ENCODE data around the gene JARID2.

The JARID2 gene

GRCh38 chr6:15247500-15248450, 1.9 kb downstream of the JARID2 start:
- H3K9me3 ChIP-seq (replicated peaks in 1 of 2; ENCODE audit: control insufficient read depth in 2 of 2, insufficient read depth in 1 of 2, low read depth in 1 of 2, low read length in 2 of 2): peaks cover 0 to 2% of the 10 kb centered on the region in 2 donors
- no CpG with 5 or more reads among the region's 75 CpGs for WGBS, 2 donors (ENCODE audit: extremely low coverage in 2 of 2, insufficient read length in 2 of 2, insufficient replicate concordance in 1 of 2)

GRCh38 chr6:15248451-15249370, 2.8 kb downstream of the JARID2 start:
- H2AK5ac ChIP-seq (ENCODE audit: low read depth, low read length): no peak overlapping the region
- H2BK12ac ChIP-seq (ENCODE audit: low read length): no peak overlapping the region
- H4K91ac ChIP-seq (ENCODE audit: low read depth, low read length, poor library complexity): no peak overlapping the region
- peak overlapping the region; percentile 79 for H3K18ac ChIP-seq (ENCODE audit: low read length)
- WGBS, 2 donors (ENCODE audit: extremely low coverage in 2 of 2, insufficient read length in 2 of 2, insufficient replicate concordance in 1 of 2): no CpG with 5 or more reads among the region's 83 CpGs
- peak overlapping the region; percentile 71 for H3K23ac ChIP-seq (ENCODE audit: low read depth, low read length, poor library complexity)
- H3K14ac ChIP-seq (ENCODE audit: low read length): no peak overlapping the region
- no peak overlapping the region for H2BK15ac ChIP-seq (ENCODE audit: low read length)
- H3K4me1 ChIP-seq (ENCODE audit: control insufficient read depth in 2 of 2, insufficient read depth in 1 of 2, low read depth in 1 of 2, low read length in 2 of 2): peaks cover 6 to 9% of the 10 kb centered on the region in 2 donors
- H2AFZ ChIP-seq (ENCODE audit: low read length): peak overlapping the region; percentile 95
- peak; percentile 98 for DNase-seq (ENCODE audit: low spot score)
- peak overlapping the region; percentile 63 to 77 for H3K4me3 ChIP-seq (ENCODE audit: low read length in 2 of 2)
- peak overlapping the region; percentile 70 for H3K4me2 ChIP-seq (ENCODE audit: insufficient read depth, low read length, poor library complexity, severe bottlenecking)
- H3K79me1 ChIP-seq (ENCODE audit: low read depth, low read length): no peaks in the 10 kb centered on the region
- no peak overlapping the region for H4K8ac ChIP-seq (ENCODE audit: low read depth, low read length)
- H3K27me3 ChIP-seq (ENCODE audit: control insufficient read depth in 3 of 3, insufficient read depth in 3 of 3, low read depth in 1 of 3, low read length in 3 of 3): peaks cover 0 to 3% (median 0%) of the 10 kb centered on the region in 3 experiments
- peak overlapping the region; percentile 84 for H3K27ac ChIP-seq (replicated peaks; ENCODE audit: low read length)
- peaks cover 0 to 12% of the 10 kb centered on the region in 2 donors for H3K36me3 ChIP-seq (replicated peaks in 1 of 2; ENCODE audit: control insufficient read depth in 2 of 2, insufficient read depth in 2 of 2, low read length in 2 of 2)
- H3K4ac ChIP-seq (ENCODE audit: low read length): no peak overlapping the region
- peak overlapping the region; percentile 62 for H2BK5ac ChIP-seq (ENCODE audit: low read length)
- peaks cover 0 to 3% of the 10 kb centered on the region in 2 donors for H3K9me3 ChIP-seq (replicated peaks in 1 of 2; ENCODE audit: control insufficient read depth in 2 of 2, insufficient read depth in 1 of 2, low read depth in 1 of 2, low read length in 2 of 2)
- H3K9ac ChIP-seq (ENCODE audit: low read depth, low read length, poor library complexity): peak overlapping the region; percentile 66
- no peak overlapping the region for H2BK120ac ChIP-seq (ENCODE audit: low read depth, low read length)

More at GRCh38 chr6:15247500-15248450, 1.9 kb downstream of the JARID2 start:
- H3K36me3 ChIP-seq (replicated peaks in 1 of 2; ENCODE audit: control insufficient read depth in 2 of 2, insufficient read depth in 2 of 2, low read length in 2 of 2): peaks cover 0 to 7% of the 10 kb centered on the region in 2 donors
- peaks cover 0 to 3% (median 0%) of the 10 kb centered on the region in 3 experiments for H3K27me3 ChIP-seq (ENCODE audit: control insufficient read depth in 3 of 3, insufficient read depth in 3 of 3, low read depth in 1 of 3, low read length in 3 of 3)
- H2BK120ac ChIP-seq (ENCODE audit: low read depth, low read length): no peak overlapping the region
- H2BK5ac ChIP-seq (ENCODE audit: low read length): peak overlapping the region; percentile 91
- peak overlapping the region; percentile 98 for H3K23ac ChIP-seq (ENCODE audit: low read depth, low read length, poor library complexity)
- H2AK5ac ChIP-seq (ENCODE audit: low read depth, low read length): peak overlapping the region; percentile 95
- H3K79me1 ChIP-seq (ENCODE audit: low read depth, low read length): no peaks in the 10 kb centered on the region
- H4K8ac ChIP-seq (ENCODE audit: low read depth, low read length): no peak overlapping the region
- peak overlapping the region; percentile 84 for H3K27ac ChIP-seq (replicated peaks; ENCODE audit: low read length)
- peak overlapping the region; percentile 64 for H3K4me2 ChIP-seq (ENCODE audit: insufficient read depth, low read length, poor library complexity, severe bottlenecking)
- H2BK12ac ChIP-seq (ENCODE audit: low read length): no peak overlapping the region
- peaks cover 13 to 15% of the 10 kb centered on the region in 2 donors for H3K4me1 ChIP-seq (ENCODE audit: control insufficient read depth in 2 of 2, insufficient read depth in 1 of 2, low read depth in 1 of 2, low read length in 2 of 2)
- H2AFZ ChIP-seq (ENCODE audit: low read length): peak overlapping the region; percentile 79
- no peak for DNase-seq (ENCODE audit: low spot score)
- peak overlapping the region; percentile 63 to 99 for H3K4me3 ChIP-seq (ENCODE audit: low read length in 2 of 2)
- H3K18ac ChIP-seq (ENCODE audit: low read length): peak overlapping the region; percentile 99
- no peak overlapping the region for H3K4ac ChIP-seq (ENCODE audit: low read length)
- H3K14ac ChIP-seq (ENCODE audit: low read length): peak overlapping the region; percentile 83
- H3K9ac ChIP-seq (ENCODE audit: low read depth, low read length, poor library complexity): peak overlapping the region; percentile 96
- H2BK15ac ChIP-seq (ENCODE audit: low read length): peak overlapping the region; percentile 79
- H4K91ac ChIP-seq (ENCODE audit: low read depth, low read length, poor library complexity): no peak overlapping the region

- Histone ChIP-seq H3K36me3 (replicated peaks in 1 of 2; ENCODE audit: control insufficient read depth in 2 of 2, insufficient read depth in 2 of 2, low read length in 2 of 2) (peaks cover 0 to 20% of the 10 kb centered on the region in 2 donors), H3K4me1 (ENCODE audit: control insufficient read depth in 2 of 2, insufficient read depth in 1 of 2, low read depth in 1 of 2, low read length in 2 of 2) (peaks cover 4 to 10% of the 10 kb centered on the region in 2 donors), H3K23ac (ENCODE audit: low read depth, low read length, poor library complexity) (no peak overlapping the region), H3K14ac (ENCODE audit: low read length) (no peak overlapping the region), H2AFZ (ENCODE audit: low read length) (peak overlapping the region; percentile 95), H2BK5ac (ENCODE audit: low read length) (no peak overlapping the region), H3K4ac (ENCODE audit: low read length) (no peak overlapping the region), H3K9ac (ENCODE audit: low read depth, low read length, poor library complexity) (no peak overlapping the region), H4K91ac (ENCODE audit: low read depth, low read length, poor library complexity) (no peak overlapping the region), H3K4me3 (ENCODE audit: low read length in 2 of 2) (peak overlapping the region; percentile 63 to 77), H3K27ac (replicated peaks; ENCODE audit: low read length) (no peak overlapping the region), H3K9me3 (replicated peaks in 1 of 2; ENCODE audit: control insufficient read depth in 2 of 2, insufficient read depth in 1 of 2, low read depth in 1 of 2, low read length in 2 of 2) (peaks cover 0 to 5% of the 10 kb centered on the region in 2 donors), H4K8ac (ENCODE audit: low read depth, low read length) (no peak overlapping the region), H3K18ac (ENCODE audit: low read length) (peak overlapping the region; percentile 56), H2AK5ac (ENCODE audit: low read depth, low read length) (no peak overlapping the region), H3K4me2 (ENCODE audit: insufficient read depth, low read length, poor library complexity, severe bottlenecking) (peak overlapping the region; percentile 70), H3K79me1 (ENCODE audit: low read depth, low read length) (no peaks in the 10 kb centered on the region), H3K27me3 (ENCODE audit: control insufficient read depth in 3 of 3, insufficient read depth in 3 of 3, low read depth in 1 of 3, low read length in 3 of 3) (no peaks in the 10 kb centered on the region), H2BK120ac (ENCODE audit: low read depth, low read length) (no peak overlapping the region), H2BK12ac (ENCODE audit: low read length) (no peak overlapping the region), H2BK15ac (ENCODE audit: low read length) (no peak overlapping the region)
- no CpG with 5 or more reads among the region's 9 CpGs for WGBS, 2 donors (ENCODE audit: extremely low coverage in 2 of 2, insufficient read length in 2 of 2, insufficient replicate concordance in 1 of 2)
- DNase-seq (ENCODE audit: low spot score): no peak
Measured at GRCh38 chr6:15249371-15250019, 3.6 kb downstream of the JARID2 start.

Data from neuronal stem cell (in vitro differentiated cells).